GM18508 (cell line): ENCODE measurements around the gene TMEM38B.
"Not testable (repeated sequence)": the region's sequence is repeated elsewhere in the genome, so short reads cannot be mapped to it uniquely, and the experiment has no call there.

Source experiments
- ATAC-seq: cut with Tn5 transposase; IDR thresholded peaks from one replicate; pipeline ENCODE4 v1.9.1; 2021; ENCODE audit warnings: moderate number of reproducible peaks; ENCODE audit not compliant: insufficient read depth, unreplicated experiment

TMEM38B gene

GRCh38 chr9:105713260-105714019 is 19.1 kb downstream of the TMEM38B start:
- no peak for ATAC-seq

GRCh38 chr9:105714020-105714331 is 19.6 kb downstream of the TMEM38B start:
- ATAC-seq = no peak

GRCh38 chr9:105716146-105716545 is 21.8 kb downstream of the TMEM38B start:
- no peak for ATAC-seq

GRCh38 chr9:105722099-105722498 is 27.8 kb downstream of the TMEM38B start:
- ATAC-seq = no peak

- no peak for ATAC-seq
Measured at GRCh38 chr9:105725370-105725769, 31.0 kb downstream of the TMEM38B start.

GRCh38 chr9:105728230-105728629 is 33.9 kb downstream of the TMEM38B start:
- ATAC-seq = not testable (repeated sequence)

GRCh38 chr9:105731420-105731819 is 37.1 kb downstream of the TMEM38B start:
- ATAC-seq = not testable (repeated sequence)

- no peak for ATAC-seq
Measured at GRCh38 chr9:105735366-105735765, 41.0 kb downstream of the TMEM38B start.

GRCh38 chr9:105737205-105737604 is 42.9 kb downstream of the TMEM38B start:
- no peak for ATAC-seq

- no peak for ATAC-seq
Measured at GRCh38 chr9:105742088-105742487, 47.7 kb downstream of the TMEM38B start.

GRCh38 chr9:105747325-105747724 is 53.0 kb downstream of the TMEM38B start:
- ATAC-seq = not testable (repeated sequence)

- ATAC-seq = no peak
Measured at GRCh38 chr9:105751761-105752160, 57.4 kb downstream of the TMEM38B start.

GRCh38 chr9:105757496-105758251 is 63.3 kb downstream of the TMEM38B start:
- no peak for ATAC-seq

GRCh38 chr9:105760053-105760452 is 65.7 kb downstream of the TMEM38B start:
- no peak for ATAC-seq

GRCh38 chr9:105782561-105783494 is 88.5 kb downstream of the TMEM38B start:
- ATAC-seq = not testable (repeated sequence)

GRCh38 chr9:105783495-105783872 is 89.1 kb downstream of the TMEM38B start:
- not testable (repeated sequence) for ATAC-seq

GRCh38 chr9:105786796-105787195 is 92.5 kb downstream of the TMEM38B start:
- ATAC-seq = not testable (repeated sequence)

GRCh38 chr9:105816202-105816744 is 121.9 kb downstream of the TMEM38B start:
- ATAC-seq = no peak

- ATAC-seq = no peak
Measured at GRCh38 chr9:105816981-105817380, 122.6 kb downstream of the TMEM38B start.

GRCh38 chr9:105818903-105819302 is 124.6 kb downstream of the TMEM38B start:
- no peak for ATAC-seq
